Karpas-422 (cell line): ENCODE results near the gene PYGM. TPM values are rescaled to one million over a fixed set of nuclear protein-coding genes. Genes with fewer than 3 reads are reported as not detected.

Source experiments
- DNase-seq: peaks from one replicate; pipeline ENCODE4 v3.0.0-alpha.2; 2015
- H2AFZ ChIP-seq: fragments of 200-600 bp; sonication (generic); 2 replicates; pipeline ENCODE4 v1.6.1; 2014; ENCODE audit warnings: antibody characterized with exemption, low read length, mixed read lengths
- H3K27ac ChIP-seq: fragments of 200-600 bp; sonication (generic); 2 replicates; pipeline ENCODE4 v1.5.1; 2014; ENCODE audit warnings: mild to moderate bottlenecking, low read length, moderate library complexity
- H3K27me3 ChIP-seq: fragments of 200-600 bp; sonication (generic); 2 replicates; pipeline ENCODE4 v1.6.1; 2014; ENCODE audit warnings: low read length, mixed read lengths
- H3K36me3 ChIP-seq: fragments of 200-600 bp; sonication (generic); 2 replicates; pipeline ENCODE4 v1.6.1; 2014; ENCODE audit warnings: low read length, mixed read lengths; ENCODE audit not compliant: insufficient read depth
- H3K4me1 ChIP-seq: fragments of 200-600 bp; sonication (generic); 2 replicates; pipeline ENCODE4 v1.6.1; 2014; ENCODE audit warnings: mild to moderate bottlenecking, low read length, mixed read lengths
- H3K4me2 ChIP-seq: fragments of 200-600 bp; sonication (generic); 2 replicates; pipeline ENCODE4 v1.6.1; 2014; ENCODE audit warnings: low read length, low read depth, mild to moderate bottlenecking; ENCODE audit not compliant: poor library complexity, severe bottlenecking
- H3K4me3 ChIP-seq: fragments of 200-600 bp; sonication (generic); 2 replicates; pipeline ENCODE4 v1.5.1; 2014; ENCODE audit warnings: mild to moderate bottlenecking, antibody characterized with exemption, low read length, mixed read lengths
- H3K79me2 ChIP-seq: fragments of 200-600 bp; sonication (generic); 2 replicates; pipeline ENCODE4 v1.6.1; 2014; ENCODE audit warnings: mild to moderate bottlenecking, low read length, mixed read lengths
- H3K9ac ChIP-seq: fragments of 200-600 bp; sonication (generic); 2 replicates; pipeline ENCODE4 v1.6.0; 2014; ENCODE audit warnings: low read length
- H3K9me2 ChIP-seq: fragments of 200-600 bp; sonication (generic), shearing (Covaris generic); replicated peaks from 2 replicates; pipeline ENCODE4 v1.6.0; 2014; ENCODE audit warnings: mild to moderate bottlenecking, low read length, moderate library complexity; ENCODE audit not compliant: insufficient read depth
- H3K9me3 ChIP-seq: fragments of 300-700, 200-600 bp; sonication (generic); 2 replicates; pipeline ENCODE4 v1.6.1; 2014; ENCODE audit warnings: low read length, mixed read lengths
- H4K20me1 ChIP-seq: fragments of 200-600 bp; sonication (generic); 2 replicates; pipeline ENCODE4 v1.6.1; 2014; ENCODE audit warnings: mild to moderate bottlenecking, antibody characterized with exemption, low read length, low read depth; ENCODE audit not compliant: insufficient read depth
- total RNA-seq: library from RNA; depleted of rRNA; stranded (reverse); fragments of >200 nt; shearing (Covaris generic); gene quantifications from 2 replicates; pipeline ENCODE4 v1.2.3, GENCODE V29; 2014; ENCODE audit warnings: low replicate concordance

Gene PYGM
- total RNA-seq, 1 experiment from 2014 or later, result not detected

GRCh38 chr11:64722141-64723065 is 37.4 kb downstream of the PYGM start:
- Histone ChIP-seq H3K27ac (no peak overlapping the region), H3K79me2 (no peaks in the 10 kb centered on the region), H4K20me1 (no peaks in the 10 kb centered on the region), H2AFZ (no peak overlapping the region), H3K4me2 (no peak overlapping the region), H3K4me3 (no peak overlapping the region), H3K9me3 (no peaks in the 10 kb centered on the region), H3K36me3 (no peaks in the 10 kb centered on the region), H3K27me3 (no peaks in the 10 kb centered on the region), H3K9me2 (no peaks in the 10 kb centered on the region), H3K4me1 (peaks cover 6% of the 10 kb centered on the region), H3K9ac (no peak overlapping the region)
- no peak for DNase-seq

DNA sequence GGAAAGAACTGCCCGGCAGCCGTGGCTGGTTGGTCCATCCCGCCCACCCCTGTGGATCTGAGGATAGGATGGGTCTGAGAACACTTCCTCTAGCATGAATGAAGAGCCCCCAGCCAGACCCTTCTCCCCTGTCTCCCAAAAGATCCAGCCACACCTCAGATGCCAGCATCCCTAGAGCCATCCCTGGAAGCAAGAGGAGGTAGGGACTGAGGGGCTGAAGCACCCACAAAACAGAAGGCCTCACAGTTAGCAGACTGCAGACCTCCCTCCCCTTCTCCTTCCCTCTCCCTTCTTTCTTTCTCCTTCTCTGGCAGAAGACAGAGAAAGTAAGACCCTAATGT is 38.4 kb downstream of the PYGM start:
- no peak for DNase-seq
- Histone ChIP-seq H2AFZ (no peak overlapping the region), H3K36me3 (no peaks in the 10 kb centered on the region), H3K9me2 (no peaks in the 10 kb centered on the region), H3K27ac (no peak overlapping the region), H4K20me1 (no peaks in the 10 kb centered on the region), H3K9ac (no peak overlapping the region), H3K4me3 (no peak overlapping the region), H3K9me3 (no peaks in the 10 kb centered on the region), H3K27me3 (no peaks in the 10 kb centered on the region), H3K4me1 (peaks cover 6% of the 10 kb centered on the region), H3K4me2 (no peak overlapping the region), H3K79me2 (no peaks in the 10 kb centered on the region)

GRCh38 chr11:64720640-64721358 is 39.0 kb downstream of the PYGM start:
- Histone ChIP-seq H3K27me3 (no peaks in the 10 kb centered on the region), H3K4me1 (peaks cover 8% of the 10 kb centered on the region), H4K20me1 (no peaks in the 10 kb centered on the region), H3K9ac (no peak overlapping the region), H3K9me2 (no peaks in the 10 kb centered on the region), H3K79me2 (no peaks in the 10 kb centered on the region), H3K27ac (no peak overlapping the region), H2AFZ (no peak overlapping the region), H3K9me3 (no peaks in the 10 kb centered on the region), H3K36me3 (no peaks in the 10 kb centered on the region), H3K4me3 (no peak overlapping the region), H3K4me2 (no peak overlapping the region)
- DNase-seq, result no peak

DNA sequence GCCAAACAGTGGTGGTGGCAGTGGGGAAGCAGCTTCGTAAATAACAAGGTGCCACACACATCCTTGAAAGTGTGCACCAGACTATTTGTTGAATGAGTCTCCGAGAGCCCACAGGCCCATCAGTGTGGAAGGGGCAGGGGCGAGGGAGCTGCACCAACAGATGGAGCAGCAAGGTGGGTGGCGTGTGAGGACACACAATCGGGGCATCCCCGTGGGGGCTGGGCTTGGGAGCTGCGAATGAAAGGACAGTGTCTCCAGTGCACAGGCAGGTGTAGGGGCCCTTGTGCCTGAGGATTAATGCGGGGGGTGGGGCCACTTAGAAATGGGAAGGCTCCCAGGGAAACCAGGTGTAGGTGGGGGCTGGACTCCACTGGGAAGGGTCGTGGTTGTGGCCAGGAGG is 39.6 kb downstream of the PYGM start:
- Histone ChIP-seq H3K27ac (no peak overlapping the region), H3K4me3 (no peak overlapping the region), H2AFZ (no peak overlapping the region), H3K4me2 (no peak overlapping the region), H3K27me3 (no peaks in the 10 kb centered on the region), H3K36me3 (no peaks in the 10 kb centered on the region), H3K9me2 (no peaks in the 10 kb centered on the region), H4K20me1 (no peaks in the 10 kb centered on the region), H3K4me1 (peaks cover 14% of the 10 kb centered on the region), H3K9ac (no peak overlapping the region), H3K9me3 (no peaks in the 10 kb centered on the region), H3K79me2 (no peaks in the 10 kb centered on the region)
- no peak for DNase-seq

DNA sequence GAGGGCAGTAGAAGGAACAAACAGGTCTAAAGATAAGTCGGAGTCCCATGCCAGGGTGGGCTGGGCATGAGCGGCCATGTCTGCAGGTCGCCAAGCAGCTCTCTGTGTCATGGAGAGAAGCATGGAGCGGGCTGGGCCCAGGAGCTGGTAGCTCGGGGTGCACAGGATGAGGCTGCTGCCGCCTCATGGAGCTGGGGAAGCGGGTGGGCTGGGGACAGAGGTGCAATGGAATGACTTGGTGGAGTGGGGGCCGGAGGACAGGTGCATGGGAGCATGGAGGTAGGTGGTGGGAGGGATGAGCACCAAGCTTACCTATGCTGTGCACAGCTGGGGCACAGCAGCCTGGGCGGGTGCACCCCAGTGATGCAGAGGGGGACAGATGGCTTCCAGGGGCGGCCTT is 40.4 kb downstream of the PYGM start:
- H3K4me1 ChIP-seq, result peaks cover 22% of the 10 kb centered on the region
- no peaks in the 10 kb centered on the region for H4K20me1 ChIP-seq
- no peak overlapping the region for H3K4me3 ChIP-seq
- H3K4me2 ChIP-seq, result no peak overlapping the region
- no peak for DNase-seq
- no peak overlapping the region for H3K27ac ChIP-seq
- H3K9me2 ChIP-seq, result no peaks in the 10 kb centered on the region
- no peaks in the 10 kb centered on the region for H3K27me3 ChIP-seq
- no peaks in the 10 kb centered on the region for H3K79me2 ChIP-seq
- H3K9ac ChIP-seq, result no peak overlapping the region
- H2AFZ ChIP-seq, result no peak overlapping the region
- H3K36me3 ChIP-seq, result no peaks in the 10 kb centered on the region
- H3K9me3 ChIP-seq, result no peaks in the 10 kb centered on the region

- no peak overlapping the region for H3K27ac ChIP-seq
- H3K27me3 ChIP-seq, result no peaks in the 10 kb centered on the region
- H3K4me1 ChIP-seq, result peaks cover 27% of the 10 kb centered on the region
- no peaks in the 10 kb centered on the region for H3K9me3 ChIP-seq
- no peak for DNase-seq
- no peaks in the 10 kb centered on the region for H4K20me1 ChIP-seq
- no peak overlapping the region for H3K4me2 ChIP-seq
- H3K9me2 ChIP-seq, result no peaks in the 10 kb centered on the region
- no peak overlapping the region for H3K9ac ChIP-seq
- H3K36me3 ChIP-seq, result no peaks in the 10 kb centered on the region
- no peak overlapping the region for H2AFZ ChIP-seq
- H3K79me2 ChIP-seq, result no peaks in the 10 kb centered on the region
- H3K4me3 ChIP-seq, result no peak overlapping the region
Observed at GRCh38 chr11:64718780-64719124, 41.0 kb downstream of the PYGM start.

DNA sequence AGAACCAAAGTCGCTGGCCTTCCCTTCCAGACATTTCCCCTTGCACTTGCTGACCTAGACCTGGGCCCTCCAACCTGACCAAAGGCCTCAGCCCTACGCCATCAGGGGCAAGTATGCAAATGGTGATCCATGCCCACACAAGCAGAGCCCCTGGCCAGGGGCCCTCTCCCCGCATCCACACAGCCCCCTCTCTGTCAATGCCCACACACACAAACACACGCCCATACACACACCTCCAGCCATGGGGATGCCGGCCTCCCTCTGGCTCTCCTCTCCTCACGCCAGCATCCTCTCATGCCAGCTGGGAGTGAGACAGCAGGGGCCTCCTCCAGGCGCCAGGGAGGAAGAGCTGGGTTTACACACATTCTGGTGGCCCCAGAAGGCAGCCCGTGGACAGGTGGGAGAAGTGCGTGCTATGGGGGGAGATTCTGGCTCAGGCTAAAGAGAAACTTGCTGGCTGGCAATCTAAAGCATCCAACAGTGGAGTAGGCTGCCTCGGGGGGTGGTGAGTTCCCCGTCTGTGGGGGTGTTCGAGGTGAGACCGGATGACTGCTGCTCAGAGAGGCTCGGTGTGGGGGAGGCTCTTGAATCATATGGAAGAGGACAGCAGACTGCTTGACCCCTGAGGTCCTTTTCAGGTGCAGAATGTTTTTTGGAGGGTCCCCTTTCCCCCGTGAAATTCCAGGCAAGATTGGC is 41.5 kb downstream of the PYGM start:
- H3K4me2 ChIP-seq, result no peak overlapping the region

GRCh38 chr11:64717268-64717578 is 42.6 kb downstream of the PYGM start:
- no peak for DNase-seq
- Histone ChIP-seq H3K9me2 (no peaks in the 10 kb centered on the region), H3K9me3 (no peaks in the 10 kb centered on the region), H3K4me1 (peaks cover 20% of the 10 kb centered on the region), H3K9ac (no peak overlapping the region), H3K4me3 (no peak overlapping the region), H3K36me3 (no peaks in the 10 kb centered on the region), H3K27me3 (no peaks in the 10 kb centered on the region), H4K20me1 (no peaks in the 10 kb centered on the region), H3K4me2 (no peak overlapping the region), H2AFZ (no peak overlapping the region), H3K27ac (no peak overlapping the region), H3K79me2 (no peaks in the 10 kb centered on the region)

More for the DNA sequence above, 41.5 kb downstream of the PYGM start:
- no peak overlapping the region for H3K27ac ChIP-seq
- H3K4me1 ChIP-seq, result peaks cover 22% of the 10 kb centered on the region
- H3K27me3 ChIP-seq, result no peaks in the 10 kb centered on the region
- H3K36me3 ChIP-seq, result no peaks in the 10 kb centered on the region
- no peaks in the 10 kb centered on the region for H4K20me1 ChIP-seq
- no peak overlapping the region for H3K4me3 ChIP-seq
- H3K9me3 ChIP-seq, result no peaks in the 10 kb centered on the region
- no peak overlapping the region for H3K9ac ChIP-seq
- H2AFZ ChIP-seq, result no peak overlapping the region
- H3K9me2 ChIP-seq, result no peaks in the 10 kb centered on the region
- H3K79me2 ChIP-seq, result no peaks in the 10 kb centered on the region
- no peak for DNase-seq
